ENCODE results near the gene NEO1.

DNA sequence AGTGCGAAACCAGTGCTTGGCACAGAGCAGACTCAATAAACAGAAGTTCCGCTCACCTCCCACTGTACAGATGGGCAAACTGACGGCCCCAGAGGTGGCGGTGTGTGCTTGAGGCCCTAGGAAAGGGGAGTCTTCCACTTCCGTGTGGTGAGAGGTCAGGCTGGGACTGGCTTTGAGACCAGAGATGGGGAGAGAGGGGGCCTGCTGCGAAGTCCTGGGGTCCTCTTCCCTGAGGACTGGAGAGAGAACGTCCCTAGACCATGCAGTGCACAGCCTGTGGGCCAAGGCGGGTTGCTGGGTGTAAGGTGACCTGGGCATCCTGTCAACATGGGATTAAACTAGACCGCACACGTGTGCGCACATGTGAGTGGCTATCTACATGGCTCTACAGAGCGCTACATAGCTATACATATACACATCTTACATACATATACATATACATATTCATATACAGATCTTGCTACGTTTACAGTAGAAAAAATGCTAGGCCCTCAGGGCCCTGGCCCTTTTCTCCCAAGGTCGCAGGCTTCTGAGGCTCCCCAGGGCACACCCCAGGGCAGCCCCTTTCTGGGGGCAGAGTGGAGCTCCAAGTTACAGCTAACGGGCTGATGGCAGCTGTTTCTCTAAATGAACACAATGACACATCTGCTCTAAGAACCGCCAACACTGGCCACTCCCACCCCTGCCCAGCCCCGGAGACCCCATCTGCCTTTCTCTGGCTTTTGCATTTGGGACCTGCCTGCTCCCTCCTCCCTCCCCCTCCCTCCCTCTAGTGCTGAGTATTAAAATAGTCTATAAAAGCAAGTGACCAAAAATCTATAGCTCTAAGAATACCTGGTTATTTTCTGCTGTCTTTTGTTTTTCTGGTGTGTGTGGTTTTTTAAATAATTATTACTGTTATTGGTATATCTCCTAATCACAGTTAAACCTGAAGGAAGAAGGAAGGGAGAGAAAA, 269.5 kb downstream of the NEO1 start:
- TF ChIP-seq, protein P1, sequence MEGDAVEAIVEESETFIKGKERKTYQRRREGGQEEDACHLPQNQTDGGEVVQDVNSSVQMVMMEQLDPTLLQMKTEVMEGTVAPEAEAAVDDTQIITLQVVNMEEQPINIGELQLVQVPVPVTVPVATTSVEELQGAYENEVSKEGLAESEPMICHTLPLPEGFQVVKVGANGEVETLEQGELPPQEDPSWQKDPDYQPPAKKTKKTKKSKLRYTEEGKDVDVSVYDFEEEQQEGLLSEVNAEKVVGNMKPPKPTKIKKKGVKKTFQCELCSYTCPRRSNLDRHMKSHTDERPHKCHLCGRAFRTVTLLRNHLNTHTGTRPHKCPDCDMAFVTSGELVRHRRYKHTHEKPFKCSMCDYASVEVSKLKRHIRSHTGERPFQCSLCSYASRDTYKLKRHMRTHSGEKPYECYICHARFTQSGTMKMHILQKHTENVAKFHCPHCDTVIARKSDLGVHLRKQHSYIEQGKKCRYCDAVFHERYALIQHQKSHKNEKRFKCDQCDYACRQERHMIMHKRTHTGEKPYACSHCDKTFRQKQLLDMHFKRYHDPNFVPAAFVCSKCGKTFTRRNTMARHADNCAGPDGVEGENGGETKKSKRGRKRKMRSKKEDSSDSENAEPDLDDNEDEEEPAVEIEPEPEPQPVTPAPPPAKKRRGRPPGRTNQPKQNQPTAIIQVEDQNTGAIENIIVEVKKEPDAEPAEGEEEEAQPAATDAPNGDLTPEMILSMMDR (IDR thresholded peaks at IDR 0.05; ENCODE audit: borderline replicate concordance, extremely low read depth, low read length, poor library complexity, severe bottlenecking), result no peak
- TF ChIP-seq EZH2 (IDR thresholded peaks at IDR 0.05; ENCODE audit: borderline replicate concordance, low read depth, low read length, severe bottlenecking), result no peak
